DND-41 (cell line): ENCODE data around the gene RNF128.

ENCODE experiments used
- EZH2 ChIP-seq: IDR thresholded peaks from 3 replicates; pipeline ENCODE4 v1.6.1; 2012; ENCODE audit warnings: borderline replicate concordance, low read depth, mild to moderate bottlenecking, moderate library complexity, low read length, inconsistent platforms; ENCODE audit not compliant: severe bottlenecking
- TF ChIP-seq, protein P1 (sequence below): IDR thresholded peaks from 2 replicates; pipeline ENCODE4 v1.5.1; 2012; ENCODE audit warnings: borderline replicate concordance, low read length, moderate library complexity, mild to moderate bottlenecking; ENCODE audit not compliant: poor library complexity, severe bottlenecking; ENCODE audit errors: extremely low read depth

DNA sequence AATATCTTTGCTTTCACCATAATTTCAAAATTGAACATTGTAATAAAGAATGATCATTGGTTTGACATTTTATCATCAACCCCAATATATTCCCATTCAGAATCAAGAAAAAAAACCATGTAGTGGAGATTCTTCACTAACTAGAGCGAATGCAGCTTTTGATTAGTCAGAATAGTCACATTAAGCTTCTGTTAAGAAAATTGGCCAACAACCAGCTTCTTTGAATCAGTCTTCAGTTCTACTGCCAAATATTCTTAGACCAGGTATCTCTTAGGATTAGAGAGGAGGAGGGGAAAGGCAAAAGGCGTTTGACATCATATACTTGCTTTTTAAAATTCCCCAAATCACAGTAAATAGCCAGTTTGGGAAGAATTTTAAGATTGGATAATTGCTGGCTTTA is 53.8 kb downstream of the RNF128 start:
- TF ChIP-seq, protein P1, sequence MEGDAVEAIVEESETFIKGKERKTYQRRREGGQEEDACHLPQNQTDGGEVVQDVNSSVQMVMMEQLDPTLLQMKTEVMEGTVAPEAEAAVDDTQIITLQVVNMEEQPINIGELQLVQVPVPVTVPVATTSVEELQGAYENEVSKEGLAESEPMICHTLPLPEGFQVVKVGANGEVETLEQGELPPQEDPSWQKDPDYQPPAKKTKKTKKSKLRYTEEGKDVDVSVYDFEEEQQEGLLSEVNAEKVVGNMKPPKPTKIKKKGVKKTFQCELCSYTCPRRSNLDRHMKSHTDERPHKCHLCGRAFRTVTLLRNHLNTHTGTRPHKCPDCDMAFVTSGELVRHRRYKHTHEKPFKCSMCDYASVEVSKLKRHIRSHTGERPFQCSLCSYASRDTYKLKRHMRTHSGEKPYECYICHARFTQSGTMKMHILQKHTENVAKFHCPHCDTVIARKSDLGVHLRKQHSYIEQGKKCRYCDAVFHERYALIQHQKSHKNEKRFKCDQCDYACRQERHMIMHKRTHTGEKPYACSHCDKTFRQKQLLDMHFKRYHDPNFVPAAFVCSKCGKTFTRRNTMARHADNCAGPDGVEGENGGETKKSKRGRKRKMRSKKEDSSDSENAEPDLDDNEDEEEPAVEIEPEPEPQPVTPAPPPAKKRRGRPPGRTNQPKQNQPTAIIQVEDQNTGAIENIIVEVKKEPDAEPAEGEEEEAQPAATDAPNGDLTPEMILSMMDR = no peak
- no peak for TF ChIP-seq EZH2
